ENCODE data around the gene ZDHHC1.

Gene ZDHHC1

GRCh38 chr16:67415872-67416793 lies at the start of gene ZDHHC1:
Gene ZDHHC1 (minus strand): TSS chr16:67416477. CDS start chr16:67407775, 8,702 bp downstream.
- DNase-seq (ENCODE audit: low read depth in 2 of 2): no peak

GRCh38 chr16:67464565-67464964 lies 48.3 kb upstream of the ZDHHC1 start:
- DNase-seq (ENCODE audit: low read depth in 2 of 2): no peak

GRCh38 chr16:67463691-67464090 lies 47.4 kb upstream of the ZDHHC1 start:
- DNase-seq (ENCODE audit: low read depth in 2 of 2): no peak

- no peak for DNase-seq (ENCODE audit: low read depth in 2 of 2)
These were observed 46.8 kb upstream of the ZDHHC1 start for GRCh38 chr16:67463059-67463458.

- DNase-seq (ENCODE audit: low read depth in 2 of 2): no peak
These were observed 46.0 kb upstream of the ZDHHC1 start for GRCh38 chr16:67462279-67462655.

GRCh38 chr16:67461600-67462278 lies 45.5 kb upstream of the ZDHHC1 start:
- no peak for DNase-seq (ENCODE audit: low read depth in 2 of 2)

GRCh38 chr16:67460961-67461360 lies 44.7 kb upstream of the ZDHHC1 start:
- DNase-seq (ENCODE audit: low read depth in 2 of 2): no peak

GRCh38 chr16:67460168-67460567 lies 43.9 kb upstream of the ZDHHC1 start:
- DNase-seq (ENCODE audit: low read depth in 2 of 2): no peak

- DNase-seq (ENCODE audit: low read depth in 2 of 2): no peak
These were observed 43.5 kb upstream of the ZDHHC1 start for GRCh38 chr16:67459861-67460150.

GRCh38 chr16:67459066-67459860 lies 43.0 kb upstream of the ZDHHC1 start:
- no peak for DNase-seq (ENCODE audit: low read depth in 2 of 2)

- no peak for DNase-seq (ENCODE audit: low read depth in 2 of 2)
These were observed 41.9 kb upstream of the ZDHHC1 start for GRCh38 chr16:67458121-67458641.

GRCh38 chr16:67457611-67458010 lies 41.3 kb upstream of the ZDHHC1 start:
- no peak for DNase-seq (ENCODE audit: low read depth in 2 of 2)

GRCh38 chr16:67456391-67457081 lies 40.3 kb upstream of the ZDHHC1 start:
- DNase-seq (ENCODE audit: low read depth in 2 of 2): no peak

- DNase-seq (ENCODE audit: low read depth in 2 of 2): no peak
These were observed 38.6 kb upstream of the ZDHHC1 start for GRCh38 chr16:67454852-67455251.

- DNase-seq (ENCODE audit: low read depth in 2 of 2): no peak
These were observed 37.8 kb upstream of the ZDHHC1 start for GRCh38 chr16:67454104-67454503.

GRCh38 chr16:67451704-67452435 lies 35.6 kb upstream of the ZDHHC1 start:
- DNase-seq (ENCODE audit: low read depth in 2 of 2): no peak

- no peak for DNase-seq (ENCODE audit: low read depth in 2 of 2)
These were observed 34.9 kb upstream of the ZDHHC1 start for GRCh38 chr16:67451061-67451703.

- no peak for DNase-seq (ENCODE audit: low read depth in 2 of 2)
These were observed 33.5 kb upstream of the ZDHHC1 start for GRCh38 chr16:67449739-67450138.

- no peak for DNase-seq (ENCODE audit: low read depth in 2 of 2)
These were observed 33.1 kb upstream of the ZDHHC1 start for GRCh38 chr16:67449336-67449735.

GRCh38 chr16:67448580-67448979 lies 32.3 kb upstream of the ZDHHC1 start:
- no peak for DNase-seq (ENCODE audit: low read depth in 2 of 2)
